DMS79 (cell line): ENCODE measurements around the gene ZBTB7A.
A peak's percentile ranks its signal among the peaks of the same experiment; 100 is the strongest.
"Not testable (repeated sequence)": the region's sequence is repeated elsewhere in the genome, so short reads cannot be mapped to it uniquely, and the experiment has no call there.

Experiments
- DNase-seq: peaks from one replicate; lab custom pipeline; 2025; lab: John Stamatoyannopoulos, UW

The ZBTB7A gene

DNA sequence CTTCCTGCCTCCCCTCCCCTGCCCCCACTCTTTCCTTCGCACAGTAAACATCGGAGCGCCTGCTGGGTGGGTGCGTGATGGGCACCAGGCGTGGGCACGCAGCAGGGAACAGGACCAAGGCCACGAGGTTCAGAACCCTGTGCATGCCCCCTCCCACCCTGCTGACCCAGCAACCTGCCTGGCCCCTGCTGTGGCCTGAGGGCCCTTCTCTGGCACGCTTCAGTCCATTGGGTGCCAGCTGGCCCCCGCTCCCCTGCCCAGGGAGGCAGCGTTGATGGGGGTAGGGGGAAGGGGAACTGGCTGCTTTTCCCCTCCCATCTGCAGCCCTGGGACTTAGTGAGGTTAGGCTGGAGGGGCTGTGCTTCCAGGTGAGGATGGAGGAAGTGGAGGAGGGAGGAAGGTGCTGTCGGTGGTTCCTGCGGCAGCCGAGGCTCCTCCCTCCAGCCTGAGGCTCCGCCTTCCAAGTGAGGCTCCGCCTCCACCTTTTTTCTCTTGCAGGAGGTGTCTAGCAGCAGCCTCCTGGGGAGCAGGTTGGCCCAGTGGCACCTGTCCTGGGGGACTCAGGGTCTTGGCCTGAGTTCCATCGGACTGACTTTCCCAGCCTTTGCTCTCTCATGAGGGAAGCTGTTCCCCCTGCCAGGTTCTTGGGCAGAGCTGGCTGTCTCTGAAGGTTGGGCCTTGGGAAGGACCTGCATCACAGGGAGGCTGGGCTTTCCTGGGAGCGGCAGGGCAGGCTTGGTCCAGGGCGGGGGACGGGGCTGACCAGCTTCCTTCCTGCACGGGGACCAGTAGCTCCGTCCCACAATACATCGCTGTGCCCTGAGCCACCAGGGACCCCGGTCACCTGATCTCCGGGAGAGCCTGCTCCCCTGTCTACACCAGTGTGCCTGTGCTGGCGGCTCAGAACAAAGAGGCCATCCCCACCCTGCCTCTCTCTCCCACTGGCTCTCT lies 51.9 kb downstream of the ZBTB7A start:
- DNase-seq = no peak

DNA sequence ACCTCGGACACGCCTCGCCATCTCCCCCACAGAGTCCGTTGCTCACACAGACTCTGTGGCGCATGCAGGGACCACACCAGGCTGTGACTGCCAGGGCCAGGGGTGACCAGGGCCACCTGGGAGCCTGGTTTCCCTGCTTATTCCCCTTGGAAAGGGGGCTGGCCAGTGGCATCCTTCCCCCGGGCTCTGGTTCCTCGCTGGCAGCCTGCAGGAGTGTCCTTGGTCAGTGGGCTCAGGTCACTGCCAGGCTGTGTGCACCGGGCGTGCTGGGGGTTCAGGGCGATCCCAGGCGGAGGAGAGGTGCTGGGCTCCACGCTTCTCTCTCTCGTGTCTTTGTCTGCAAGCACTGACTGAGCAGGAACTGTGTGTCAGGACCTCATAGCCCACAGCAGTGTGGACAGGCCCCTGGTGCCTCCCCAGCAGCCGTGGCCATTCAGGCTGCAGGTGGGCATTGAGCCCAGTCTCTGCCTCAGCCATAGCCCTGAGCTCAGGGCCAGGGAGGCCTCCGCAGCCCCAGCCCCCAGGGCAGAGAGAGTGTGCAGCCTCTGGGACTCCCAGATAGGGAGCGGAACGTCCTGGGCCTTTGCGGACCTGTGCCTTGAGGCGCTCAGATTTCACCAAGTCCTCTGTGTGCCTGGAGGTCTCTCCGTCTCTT lies 52.7 kb downstream of the ZBTB7A start:
- DNase-seq = no peak

DNA sequence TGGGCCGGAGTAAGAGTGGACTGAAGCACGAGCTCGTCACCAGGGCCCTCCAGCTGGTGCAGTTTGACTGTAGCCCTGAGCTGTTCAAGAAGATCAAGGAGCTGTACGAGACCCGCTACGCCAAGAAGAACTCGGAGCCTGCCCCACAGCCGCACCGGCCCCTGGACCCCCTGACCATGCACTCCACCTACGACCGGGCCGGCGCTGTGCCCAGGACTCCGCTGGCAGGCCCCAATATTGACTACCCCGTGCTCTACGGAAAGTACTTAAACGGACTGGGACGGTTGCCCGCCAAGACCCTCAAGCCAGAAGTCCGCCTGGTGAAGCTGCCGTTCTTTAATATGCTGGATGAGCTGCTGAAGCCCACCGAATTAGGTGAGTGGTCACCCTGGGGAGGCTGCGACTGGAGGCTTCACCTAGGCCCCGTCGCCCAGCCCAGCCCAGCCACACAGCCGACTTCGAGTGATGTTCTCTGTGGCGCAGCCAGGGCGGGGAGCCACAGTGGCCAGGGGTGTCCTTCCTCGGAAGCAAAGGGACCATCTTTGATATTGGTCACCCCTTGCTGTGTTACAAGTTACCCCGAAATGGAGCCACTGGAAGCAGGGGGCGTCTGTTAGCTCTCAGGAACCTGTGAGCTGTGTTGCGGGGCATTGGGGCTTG lies 53.6 kb downstream of the ZBTB7A start:
- DNase-seq = no peak

DNA sequence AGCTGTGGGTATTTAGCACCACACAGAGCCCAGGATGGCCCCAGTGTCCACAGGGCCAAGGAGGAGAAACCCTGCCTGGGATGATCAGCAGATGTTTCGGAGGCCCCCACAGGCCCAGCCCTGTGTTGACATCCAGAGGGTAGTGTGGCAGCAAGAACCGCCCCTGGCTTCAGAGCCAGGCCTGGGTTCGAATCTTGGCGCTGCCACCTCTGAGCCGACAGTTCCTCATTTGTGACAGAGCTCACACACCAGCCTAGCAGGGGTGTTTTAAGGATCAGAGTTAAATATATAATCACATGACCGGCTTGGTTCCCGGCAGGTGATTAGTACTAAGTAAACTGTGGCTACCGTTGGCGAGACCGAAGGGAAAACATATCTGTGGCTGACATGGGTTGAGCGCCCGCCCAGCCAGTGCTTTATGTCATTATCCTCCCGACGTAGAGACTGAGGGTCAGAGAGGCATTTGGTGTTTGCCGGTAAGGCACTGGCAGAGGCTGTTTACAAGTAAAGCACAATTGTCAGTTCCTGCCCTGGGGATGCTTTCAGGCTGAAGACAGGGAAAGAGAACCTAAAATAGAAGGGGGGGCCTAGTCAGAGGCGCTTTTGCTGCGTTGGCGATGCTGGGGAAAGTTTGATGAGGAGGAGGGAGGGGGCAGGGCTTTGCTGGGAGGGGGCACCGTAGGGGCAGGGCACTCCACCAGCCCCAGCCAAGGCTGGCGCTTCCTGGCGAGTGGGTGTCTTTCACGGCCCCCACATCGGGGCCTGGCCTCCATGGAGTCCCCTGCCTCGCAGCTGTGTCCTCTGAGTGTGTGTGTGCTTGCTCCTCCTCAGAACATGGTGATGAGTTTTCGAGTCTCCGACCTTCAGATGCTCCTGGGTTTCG lies 54.4 kb downstream of the ZBTB7A start:
- DNase-seq = no peak

DNA sequence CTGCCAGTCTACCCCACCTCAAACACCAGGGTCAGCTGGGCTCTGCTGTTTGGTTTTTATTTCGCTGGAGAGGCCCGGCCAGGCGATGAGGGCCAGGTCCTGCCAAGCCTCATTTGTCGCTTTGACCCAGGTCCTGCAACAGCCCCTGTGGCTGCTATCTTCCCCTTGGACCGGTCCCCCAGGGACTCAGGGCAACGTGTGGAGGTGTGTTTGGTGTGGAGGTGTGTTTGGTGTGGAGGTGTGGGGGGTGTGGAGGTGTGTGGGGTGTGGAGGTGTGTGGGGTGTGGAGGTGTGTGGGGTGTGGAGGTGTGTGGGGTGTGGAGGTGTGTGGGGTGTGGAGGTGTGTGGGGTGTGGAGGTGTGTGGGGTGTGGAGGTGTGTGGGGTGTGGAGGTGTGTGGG lies 55.3 kb downstream of the ZBTB7A start:
- DNase-seq = not testable (repeated sequence)

DNA sequence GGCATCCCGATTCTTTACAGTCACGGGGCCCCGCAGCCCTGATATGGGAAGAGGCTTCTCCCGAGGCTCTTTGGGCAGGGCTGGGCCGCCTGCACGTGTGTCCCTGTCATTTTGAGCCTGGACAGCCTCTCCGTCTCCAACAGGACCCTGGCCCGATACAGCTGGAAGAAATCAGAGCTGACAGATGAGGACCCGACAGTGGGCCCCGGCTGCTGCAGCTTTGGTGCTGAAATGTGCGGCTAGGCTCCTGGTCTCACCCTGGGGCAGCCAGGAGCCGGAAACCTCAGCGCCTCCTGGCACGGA lies 55.9 kb downstream of the ZBTB7A start:
- DNase-seq = no peak

DNA sequence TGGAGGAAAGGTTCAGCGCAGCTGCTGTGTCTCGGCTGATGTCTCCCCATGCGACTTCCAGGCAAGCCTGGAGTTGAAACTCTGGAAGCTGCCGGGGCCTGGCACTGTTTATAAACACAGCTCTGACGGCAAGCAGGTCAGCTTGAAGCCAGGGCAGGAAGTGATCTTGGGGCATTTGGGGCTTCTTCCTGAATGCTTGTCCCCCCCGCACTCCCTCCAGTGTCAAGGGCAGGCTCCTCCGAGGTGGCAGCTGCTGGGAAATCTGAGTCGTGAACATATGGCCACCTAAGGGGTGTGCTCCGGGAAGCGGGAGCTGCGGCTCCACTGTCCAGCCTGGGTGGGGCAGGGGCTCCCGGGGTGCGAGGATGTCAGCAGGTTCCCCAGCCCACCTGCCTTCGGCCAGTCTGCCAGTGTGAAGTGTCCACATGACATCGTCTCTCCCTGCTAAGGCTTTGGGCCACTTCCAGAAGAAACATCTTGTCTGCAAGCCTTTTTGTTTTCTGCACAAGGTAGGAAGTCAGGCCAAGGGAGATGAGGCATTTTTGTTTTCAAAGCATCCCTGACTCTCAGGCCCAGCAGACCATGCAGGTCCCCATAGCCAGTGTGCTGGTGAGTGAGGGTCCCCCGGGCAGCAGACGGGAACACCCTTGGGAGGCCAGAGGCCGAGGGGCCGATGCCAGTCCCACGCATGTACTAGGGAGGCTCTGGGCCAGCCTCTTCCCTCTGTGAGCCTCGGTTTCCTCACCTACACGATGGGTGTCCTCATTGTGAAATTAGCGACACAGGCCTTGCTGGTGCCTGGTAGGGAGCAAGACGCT lies 56.5 kb downstream of the ZBTB7A start:
- no peak for DNase-seq

DNA sequence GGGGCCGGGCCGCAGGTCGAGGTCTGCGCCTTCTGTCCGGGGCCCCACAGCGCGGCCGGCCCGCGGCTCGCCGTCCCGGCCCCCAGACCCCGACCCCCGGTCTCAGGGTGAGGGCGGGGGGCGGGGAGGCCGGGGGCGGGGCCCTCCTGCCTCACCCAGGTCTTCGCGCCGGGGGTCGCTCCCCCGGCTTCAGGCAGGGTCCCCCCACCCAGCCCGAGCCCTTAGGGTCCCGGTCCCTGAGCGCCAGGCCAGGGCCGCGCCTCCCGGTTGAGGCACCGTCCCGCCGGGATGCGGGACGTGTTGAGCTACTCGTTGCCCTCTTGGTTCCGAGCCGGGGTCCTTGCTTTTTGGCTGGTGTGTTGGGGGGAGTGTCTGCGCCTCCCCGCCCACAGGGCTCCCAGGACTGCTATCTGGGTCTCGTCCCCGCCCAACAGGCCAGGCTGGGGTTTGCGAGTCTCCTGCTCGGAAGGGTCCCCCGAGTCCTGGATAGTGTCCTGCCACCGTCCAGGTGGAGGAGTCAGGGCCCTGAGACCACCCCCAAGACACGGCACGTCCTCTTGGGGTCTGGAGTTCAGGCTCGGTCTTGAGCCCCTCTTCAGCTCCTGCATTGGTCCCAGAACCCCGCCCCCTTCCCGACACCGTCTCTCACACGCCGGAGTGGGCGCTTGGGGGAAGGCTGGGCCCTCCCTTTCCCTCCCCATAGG lies 58.7 kb downstream of the ZBTB7A start:
- DNase-seq = no peak

DNA sequence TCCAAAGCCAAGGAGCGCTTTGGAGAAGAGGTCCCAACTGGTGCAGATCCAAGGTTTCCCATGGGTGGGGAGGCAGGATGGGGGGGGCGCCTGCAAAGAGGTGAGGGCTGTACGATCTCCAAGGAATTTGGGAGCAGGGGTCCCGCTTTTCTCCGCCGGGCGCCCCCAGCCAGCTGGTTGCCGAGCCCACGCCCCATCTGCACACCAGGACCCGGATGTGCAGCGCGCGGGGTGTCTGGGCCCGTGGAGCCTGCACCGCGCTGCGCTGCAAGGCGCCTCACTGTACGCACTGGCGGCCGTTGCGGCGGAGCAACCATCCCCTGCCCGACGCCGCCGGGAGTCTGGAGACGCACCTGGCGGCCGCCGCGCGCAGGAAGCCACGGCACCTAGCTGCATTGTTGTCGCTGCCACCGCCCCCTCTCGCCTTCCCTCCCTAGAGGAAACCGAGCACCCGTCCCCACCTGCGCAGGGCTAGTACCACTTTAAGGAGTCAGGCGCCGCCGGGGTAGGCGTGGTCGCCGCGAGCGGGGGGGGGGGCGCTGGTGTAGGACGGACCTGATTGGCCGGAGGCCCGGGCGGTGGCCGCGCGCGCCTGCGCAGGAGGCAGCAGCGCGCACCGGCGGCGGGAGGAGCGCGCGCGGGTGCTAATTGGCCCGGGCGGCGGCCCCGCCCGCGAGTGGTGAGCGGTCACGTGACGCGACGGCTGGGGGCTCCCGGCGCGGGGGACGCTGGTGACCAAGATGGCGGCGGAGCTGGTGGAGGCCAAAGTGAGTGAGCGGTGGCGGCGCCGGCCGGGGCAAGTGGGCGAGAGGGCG lies 59.5 kb downstream of the ZBTB7A start, which contains the start of gene PIAS4:
Gene PIAS4, plus strand, starts transcription at position 716 of the 815 bp plus-strand sequence. Its CDS starts 25 bp downstream, at position 741.
- DNase-seq = peak; percentile 79

DNA sequence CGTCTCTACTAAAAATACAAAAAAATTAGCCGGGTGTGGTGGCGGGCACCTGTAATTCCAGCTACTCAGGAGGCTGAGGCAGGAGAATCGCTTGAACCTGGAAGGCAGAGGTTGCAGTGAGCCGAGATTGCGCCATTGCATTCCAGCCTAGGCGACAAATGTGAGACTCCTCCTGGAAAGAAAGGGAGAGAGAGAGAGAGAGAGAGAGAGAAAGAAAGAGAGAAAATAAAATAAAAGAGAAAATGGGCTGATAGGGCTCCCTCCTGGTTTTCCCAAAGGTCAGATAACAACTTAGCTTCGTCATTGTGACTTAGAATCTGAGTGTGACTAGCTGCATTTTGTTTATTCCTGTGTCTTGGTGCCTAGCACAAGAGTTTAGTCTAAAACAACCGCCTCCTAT lies 61.3 kb downstream of the ZBTB7A start:
- DNase-seq = not testable (repeated sequence)

DNA sequence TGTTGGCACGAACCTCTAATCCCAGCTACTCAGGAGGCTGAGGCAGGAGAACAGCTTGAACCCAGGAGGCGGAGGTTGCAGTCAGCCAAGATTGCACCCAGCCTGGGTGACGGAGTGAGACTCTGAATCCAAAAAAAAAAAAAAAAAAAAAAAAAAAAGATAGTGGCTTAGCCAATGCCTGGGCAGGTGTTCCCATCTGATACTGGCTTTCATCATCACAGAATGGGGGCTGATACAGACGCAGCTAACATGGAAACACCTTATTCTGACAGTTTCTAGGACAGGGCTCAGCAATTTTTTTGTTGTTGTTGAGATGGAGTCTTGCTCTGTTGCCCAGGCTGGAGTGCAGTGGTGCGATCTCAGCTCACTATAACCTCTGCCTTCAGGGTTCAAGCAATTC lies 65.9 kb downstream of the ZBTB7A start:
- DNase-seq = not testable (repeated sequence)

DNA sequence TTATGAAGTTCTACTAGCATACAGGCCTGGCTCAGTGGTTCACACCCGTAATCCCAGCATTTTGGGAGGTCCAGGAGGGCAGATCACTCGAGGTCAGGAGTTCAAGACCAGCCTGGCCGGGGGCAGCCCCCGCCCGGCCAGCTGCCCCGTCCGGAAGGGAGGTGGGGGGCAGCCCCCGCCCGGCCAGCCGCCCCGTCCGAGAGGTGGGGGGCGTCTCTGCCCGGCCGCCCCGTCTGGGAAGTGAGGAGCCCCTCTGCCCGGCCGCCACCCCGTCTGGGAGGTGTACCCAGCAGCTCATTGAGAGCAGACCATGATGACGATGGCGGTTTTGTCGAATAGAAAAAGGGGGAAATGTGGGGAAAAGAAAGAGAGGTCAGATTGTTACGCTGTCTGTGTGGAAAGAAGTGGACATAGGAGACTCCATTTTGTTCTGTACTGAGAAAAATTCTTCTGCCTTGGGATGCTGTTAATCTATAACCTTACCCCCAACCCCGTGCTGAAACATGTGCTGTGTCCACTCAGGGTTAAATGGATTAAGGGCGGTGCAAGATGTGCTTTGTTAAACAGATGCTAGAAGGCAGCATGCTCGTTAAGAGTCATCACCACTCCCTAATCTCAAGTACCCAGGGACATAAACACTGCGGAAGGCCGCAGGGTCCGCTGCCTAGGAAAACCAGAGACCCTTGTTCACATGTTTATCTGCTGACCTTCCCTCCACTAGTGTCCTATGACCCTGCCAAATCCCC lies 67.9 kb downstream of the ZBTB7A start:
- DNase-seq = not testable (repeated sequence)

DNA sequence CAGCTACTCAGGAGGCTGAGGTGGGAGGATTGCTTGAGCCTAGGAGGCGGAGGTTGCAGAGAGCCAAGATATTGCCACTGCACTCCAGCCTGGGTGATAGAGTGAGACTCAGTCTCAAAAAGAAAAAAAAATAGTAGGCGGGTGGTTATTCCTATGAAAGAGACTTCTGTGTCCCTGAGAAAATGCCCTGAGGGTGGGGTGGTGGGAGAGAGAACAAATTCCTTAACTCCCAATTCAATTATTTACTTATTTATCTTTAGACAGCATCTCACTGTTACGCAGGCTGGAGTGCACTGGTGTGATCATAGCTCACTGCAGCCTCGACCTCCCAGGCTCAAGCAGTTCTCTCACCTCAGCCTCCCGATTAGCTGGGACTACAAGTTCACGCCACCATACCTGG lies 71.1 kb downstream of the ZBTB7A start:
- DNase-seq = no peak
